Measurements from ENCODE around the gene SYT8. TPM values are rescaled to one million over a fixed set of nuclear protein-coding genes. Genes with fewer than 3 reads are reported as not detected.
A peak's percentile ranks its signal among the peaks of the same experiment; 100 is the strongest.

SYT8 gene
- total and polyA plus RNA-seq, 11 donors, result 0.08 TPM; not detected in 10

- Histone ChIP-seq H3K4me3 (peak overlapping the region in 1 of 12 donors; percentile 51), H3K9me3 (no peaks in the 10 kb centered on the region), H3K36me3 (no peaks in the 10 kb centered on the region), H3K27ac (no peak overlapping the region), H3K27me3 (no peaks in the 10 kb centered on the region), H3K4me1 (peaks cover 0 to 59% (median 23%) of the 10 kb centered on the region in 12 donors)
- ATAC-seq, result no peak
- TF ChIP-seq, protein P1, sequence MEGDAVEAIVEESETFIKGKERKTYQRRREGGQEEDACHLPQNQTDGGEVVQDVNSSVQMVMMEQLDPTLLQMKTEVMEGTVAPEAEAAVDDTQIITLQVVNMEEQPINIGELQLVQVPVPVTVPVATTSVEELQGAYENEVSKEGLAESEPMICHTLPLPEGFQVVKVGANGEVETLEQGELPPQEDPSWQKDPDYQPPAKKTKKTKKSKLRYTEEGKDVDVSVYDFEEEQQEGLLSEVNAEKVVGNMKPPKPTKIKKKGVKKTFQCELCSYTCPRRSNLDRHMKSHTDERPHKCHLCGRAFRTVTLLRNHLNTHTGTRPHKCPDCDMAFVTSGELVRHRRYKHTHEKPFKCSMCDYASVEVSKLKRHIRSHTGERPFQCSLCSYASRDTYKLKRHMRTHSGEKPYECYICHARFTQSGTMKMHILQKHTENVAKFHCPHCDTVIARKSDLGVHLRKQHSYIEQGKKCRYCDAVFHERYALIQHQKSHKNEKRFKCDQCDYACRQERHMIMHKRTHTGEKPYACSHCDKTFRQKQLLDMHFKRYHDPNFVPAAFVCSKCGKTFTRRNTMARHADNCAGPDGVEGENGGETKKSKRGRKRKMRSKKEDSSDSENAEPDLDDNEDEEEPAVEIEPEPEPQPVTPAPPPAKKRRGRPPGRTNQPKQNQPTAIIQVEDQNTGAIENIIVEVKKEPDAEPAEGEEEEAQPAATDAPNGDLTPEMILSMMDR (IDR thresholded peaks at IDR 0.05), result no peak
- TF ChIP-seq POLR2A (IDR thresholded peaks at IDR 0.05), result no peak
- peak in 3 of 5 donors; percentile 20 to 57 (median 25) for DNase-seq
- 91 to 94% (median 94%) methylated on average over 28 to 37 of the region's 37 CpGs for WGBS, 4 donors
- intact Hi-C loops (cut with DNase I), result loop anchor here in 5 of 10 donors (5.0 to 10.0 kb wide), 3 partner anchors 41 to 306 kb away; no protein-coding TSS in a partner anchor
Measured at GRCh38 chr11:1840780-1841480, 6.1 kb downstream of the SYT8 start.

GRCh38 chr11:1841511-1842148, 6.8 kb downstream of the SYT8 start:
- TF ChIP-seq, protein P1 (IDR thresholded peaks at IDR 0.05), result no peak
- no peak for TF ChIP-seq POLR2A (IDR thresholded peaks at IDR 0.05)
- no peaks in the 10 kb centered on the region for H3K9me3 ChIP-seq
- ATAC-seq (no peak), DNase-seq (peak in 3 of 5 donors; percentile 8 to 54 (median 25))
- peaks cover 0 to 60% (median 23%) of the 10 kb centered on the region in 12 donors for H3K4me1 ChIP-seq
- H3K4me3 ChIP-seq, result no peak overlapping the region
- intact Hi-C loops (cut with DNase I), result loop anchor here in 6 of 10 donors (2.0 to 10.0 kb wide), 4 partner anchors 41 to 306 kb away; no protein-coding TSS in a partner anchor
- H3K27me3 ChIP-seq, result no peaks in the 10 kb centered on the region
- H3K27ac ChIP-seq, result peak overlapping the region in 6 of 12 donors; percentile 13 to 82 (median 73)
- 93 to 97% (median 94%) methylated on average over 9 to 19 of the region's 19 CpGs for WGBS, 4 donors
- H3K36me3 ChIP-seq, result no peaks in the 10 kb centered on the region

GRCh38 chr11:1842149-1843097, 7.6 kb downstream of the SYT8 start:
- TF ChIP-seq, protein P1 (IDR thresholded peaks at IDR 0.05), result no peak
- TF ChIP-seq POLR2A (IDR thresholded peaks at IDR 0.05), result no peak
- ATAC-seq (peak; percentile 72 to 88 (median 84)), DNase-seq (peak; percentile 61 to 90 (median 79))
- Histone ChIP-seq H3K27ac (peak overlapping the region in 10 of 12 donors; percentile 37 to 82 (median 64)), H3K4me1 (peaks cover 0 to 60% (median 23%) of the 10 kb centered on the region in 12 donors), H3K27me3 (no peaks in the 10 kb centered on the region), H3K4me3 (no peak overlapping the region), H3K9me3 (no peaks in the 10 kb centered on the region), H3K36me3 (no peaks in the 10 kb centered on the region)
- WGBS, 4 donors, result 49 to 72% (median 59%) methylated on average over 18 to 29 of the region's 29 CpGs
- intact Hi-C loops (cut with DNase I), result loop anchor here in 6 of 10 donors (2.0 to 10.0 kb wide), 4 partner anchors 40 to 305 kb away; no protein-coding TSS in a partner anchor
